Stomach (tissue), 9 donors: ENCODE measurements around the gene PKP2. TPM values are rescaled to one million over a fixed set of nuclear protein-coding genes. Genes with fewer than 3 reads are reported as not detected.
A peak's percentile ranks its signal among the peaks of the same experiment; 100 is the strongest.

Experiments used
- DNase-seq, 2 donors: peaks; one replicate each; pipeline versions ENCODE4 v3.0.0 to v3.0.0-alpha.2; 2013 to 2019
- H3K27ac ChIP-seq, 5 donors: fragments of 200-600 bp in 4 of 5; sonication (generic) in 4 of 5; one replicate each; pipeline ENCODE4 v1.5.1; 2013 to 2019; ENCODE audit warnings: mild to moderate bottlenecking in 1 of 5, moderate library complexity in 1 of 5
- H3K27me3 ChIP-seq, 3 donors: fragments of 200-600 bp; sonication (generic); one replicate each; pipeline ENCODE4 v1.5.1; 2017 to 2019; ENCODE audit warnings: mixed run types in 1 of 3
- H3K36me3 ChIP-seq, 4 donors: fragments of 200-600 bp; sonication (generic); 1 replicate in 3 of 4; 2 replicates in 1 of 4; pipeline ENCODE4 v1.5.1; 2016 to 2019
- H3K4me1 ChIP-seq, 4 donors: fragments of 200-600 bp; sonication (generic); one replicate each; pipeline ENCODE4 v1.5.1; 2016 to 2019
- H3K4me3 ChIP-seq, 4 donors: fragments of 200-600 bp; sonication (generic) in 3 of 4; one replicate each; pipeline ENCODE4 v1.5.1; 2016 to 2019; ENCODE audit warnings: mild to moderate bottlenecking in 1 of 4
- H3K9me3 ChIP-seq, 4 donors: fragments of 200-600 bp; sonication (generic); one replicate each; pipeline ENCODE4 v1.5.1; 2016 to 2019
- EP300 ChIP-seq: sonication (generic); formaldehyde crosslinking; IDR thresholded peaks from one replicate; pipeline ENCODE4 v1.6.1; 2017; ENCODE audit warnings: antibody characterized with exemption
- POLR2A ChIP-seq, 4 donors: fragments of 450-650 bp; IDR thresholded peaks; one replicate each; pipeline ENCODE4 v1.6.1; 2016; ENCODE audit warnings: antibody characterized with exemption in 4 of 4, control low read depth in 2 of 4, mild to moderate bottlenecking in 1 of 4, moderate library complexity in 1 of 4
- POLR2AphosphoS5 ChIP-seq, 3 donors: sonication (generic); formaldehyde crosslinking; IDR thresholded peaks; one replicate each; pipeline ENCODE4 v1.6.1; 2016; ENCODE audit warnings: antibody characterized with exemption in 3 of 3
- WGBS, 5 donors: extraction: QIAGEN DNeasy Blood & Tissue Kit in 3 of 5; methylation state at CpG; one replicate each; pipeline versions ENCODE4 v1.1.5 to v1.1.7; 2013 to 2018; 5-methylcytosine and 5-hydroxymethylcytosine counted together
- intact Hi-C: fragments of 100-400 bp; cut with DNase I; formaldehyde crosslinking; loops from one replicate; pipeline ENCODE4 v1.15.1; 2023; ENCODE audit warnings: low total_unique reads
- polyA plus RNA-seq, 3 donors: library from polyadenylated mRNA; stranded (reverse); fragments of 200-250 nt; gene quantifications; one replicate each; pipeline ENCODE4 v1.2.3, GENCODE V29; 2013
- total RNA-seq, 5 donors: library from RNA; depleted of rRNA; stranded (reverse); fragments of >200 nt; gene quantifications; one replicate each; pipeline versions ENCODE4 v1.1.0 to v1.2.3, GENCODE V29; 2014 to 2016
- TF ChIP-seq, protein P1 (sequence below), 7 experiments: fragments of 450-650 bp in 4 of 7; fragments of 200-600 bp in 3 of 7; sonication (generic) in 3 of 7; IDR thresholded peaks; one replicate each; pipeline ENCODE4 v1.5.1; 2016 to 2019; ENCODE audit warnings: antibody characterized with exemption in 7 of 7, control low read depth in 2 of 7, mild to moderate bottlenecking in 1 of 7
- donor health status: healthy with polysubstance abuse.
- donor health status: Bipolar disorder and iron deficiency.
- donor health status: healthy.

PKP2 gene
- total and polyA plus RNA-seq, 8 donors, result 5.8 to 85.8 (median 39.5) TPM

DNA sequence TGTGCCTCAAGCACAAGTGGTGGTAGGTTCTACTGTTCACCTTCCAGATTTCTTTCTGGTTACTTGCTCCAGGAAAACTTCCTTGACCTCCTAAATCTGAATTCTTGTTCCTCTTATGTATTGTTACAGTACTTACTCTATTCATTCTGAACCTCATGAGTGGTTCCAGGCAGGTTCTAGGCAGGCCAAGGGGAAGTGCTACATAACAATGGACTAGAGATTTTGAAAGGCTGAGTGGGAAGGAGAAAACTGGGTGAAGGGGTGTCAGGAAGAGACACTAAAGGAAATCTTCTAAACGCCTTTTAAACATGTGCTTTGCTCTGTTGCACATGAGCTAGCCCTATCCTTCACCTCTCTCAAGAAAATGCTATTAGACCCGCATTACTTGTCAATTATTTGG is 142.5 kb downstream of the PKP2 start:
- intact Hi-C loops, result loop anchor here (10.0 kb wide), 1 partner anchor 171 kb away; no protein-coding TSS in a partner anchor
- Histone ChIP-seq H3K4me3 (peak overlapping the region; percentile 79 to 98 (median 90)), H3K27me3 (no peaks in the 10 kb centered on the region), H3K4me1 (peaks cover 11 to 28% (median 20%) of the 10 kb centered on the region in 4 donors), H3K27ac (peak overlapping the region in 4 of 5 donors; percentile 85 to 94 (median 90)), H3K36me3 (peaks cover 32 to 49% (median 44%) of the 10 kb centered on the region in 4 donors), H3K9me3 (no peaks in the 10 kb centered on the region)
- 18 to 35% (median 25%) methylated on average over 2 of the region's 2 CpGs for WGBS, 5 donors
- DNase-seq, result peak in 1 of 2 donors; percentile 7
- TF ChIP-seq EP300 (no peak), POLR2A (IDR thresholded peaks at IDR 0.05) (no peak), POLR2AphosphoS5 (IDR thresholded peaks at IDR 0.05) (no peak)
- TF ChIP-seq, protein P1, sequence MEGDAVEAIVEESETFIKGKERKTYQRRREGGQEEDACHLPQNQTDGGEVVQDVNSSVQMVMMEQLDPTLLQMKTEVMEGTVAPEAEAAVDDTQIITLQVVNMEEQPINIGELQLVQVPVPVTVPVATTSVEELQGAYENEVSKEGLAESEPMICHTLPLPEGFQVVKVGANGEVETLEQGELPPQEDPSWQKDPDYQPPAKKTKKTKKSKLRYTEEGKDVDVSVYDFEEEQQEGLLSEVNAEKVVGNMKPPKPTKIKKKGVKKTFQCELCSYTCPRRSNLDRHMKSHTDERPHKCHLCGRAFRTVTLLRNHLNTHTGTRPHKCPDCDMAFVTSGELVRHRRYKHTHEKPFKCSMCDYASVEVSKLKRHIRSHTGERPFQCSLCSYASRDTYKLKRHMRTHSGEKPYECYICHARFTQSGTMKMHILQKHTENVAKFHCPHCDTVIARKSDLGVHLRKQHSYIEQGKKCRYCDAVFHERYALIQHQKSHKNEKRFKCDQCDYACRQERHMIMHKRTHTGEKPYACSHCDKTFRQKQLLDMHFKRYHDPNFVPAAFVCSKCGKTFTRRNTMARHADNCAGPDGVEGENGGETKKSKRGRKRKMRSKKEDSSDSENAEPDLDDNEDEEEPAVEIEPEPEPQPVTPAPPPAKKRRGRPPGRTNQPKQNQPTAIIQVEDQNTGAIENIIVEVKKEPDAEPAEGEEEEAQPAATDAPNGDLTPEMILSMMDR (IDR thresholded peaks at IDR 0.05), result no peak

DNA sequence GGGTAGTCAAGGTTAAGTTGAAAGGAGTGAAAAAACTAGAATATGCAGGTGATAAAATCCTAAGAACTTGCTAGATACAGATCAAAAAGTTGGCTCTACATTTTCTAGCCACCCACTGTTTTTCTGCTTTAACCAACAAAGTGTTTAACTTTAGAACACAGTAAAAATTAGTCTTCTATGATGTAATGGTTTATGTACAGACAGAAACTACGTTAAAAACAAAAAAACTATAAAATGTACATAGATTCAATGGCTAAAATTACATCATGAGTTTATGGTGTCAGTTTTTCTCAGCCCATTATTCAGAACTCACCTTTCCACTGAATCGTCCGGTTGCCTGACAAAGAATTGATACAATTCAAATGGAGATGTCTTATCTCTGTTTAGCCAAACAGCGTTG is 143.0 kb downstream of the PKP2 start:
- H3K4me3 ChIP-seq, result peak overlapping the region in 2 of 4 donors; percentile 79 to 98
- TF ChIP-seq POLR2A (IDR thresholded peaks at IDR 0.05), result no peak
- TF ChIP-seq, protein P1 (IDR thresholded peaks at IDR 0.05), result no peak
- TF ChIP-seq EP300, result no peak
- TF ChIP-seq POLR2AphosphoS5 (IDR thresholded peaks at IDR 0.05), result no peak
- DNase-seq, result no peak
- no peaks in the 10 kb centered on the region for H3K27me3 ChIP-seq
- no peaks in the 10 kb centered on the region for H3K9me3 ChIP-seq
- 26 to 47% (median 36%) methylated on average over 4 of the region's 4 CpGs for WGBS, 5 donors
- H3K36me3 ChIP-seq, result peaks cover 32 to 54% (median 49%) of the 10 kb centered on the region in 4 donors
- peaks cover 11 to 28% (median 20%) of the 10 kb centered on the region in 4 donors for H3K4me1 ChIP-seq
- intact Hi-C loops, result loop anchor here (10.0 kb wide), 1 partner anchor 171 kb away; no protein-coding TSS in a partner anchor
- H3K27ac ChIP-seq, result peak overlapping the region in 1 of 5 donors; percentile 87

DNA sequence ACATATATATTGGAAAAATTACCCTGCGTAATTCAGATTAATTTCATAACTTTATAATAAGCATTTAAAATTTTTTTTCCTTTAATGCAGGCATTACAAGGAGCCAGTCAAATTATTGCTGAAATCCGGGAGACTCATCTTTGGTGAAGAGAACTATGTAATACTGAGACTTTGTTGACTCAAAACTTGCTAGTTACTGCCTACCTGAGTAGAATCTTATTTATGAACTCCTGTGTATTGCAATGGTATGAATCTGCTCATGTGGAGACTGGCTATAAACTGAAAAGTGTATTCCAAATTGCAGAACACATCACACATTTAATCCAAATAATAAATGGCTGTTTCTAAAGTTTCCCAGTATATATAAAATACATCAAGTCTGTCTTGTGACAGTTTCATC is 153.3 kb downstream of the PKP2 start:
- no peak for TF ChIP-seq POLR2AphosphoS5 (IDR thresholded peaks at IDR 0.05)
- TF ChIP-seq EP300, result no peak
- TF ChIP-seq, protein P1 (IDR thresholded peaks at IDR 0.05), result no peak
- no peak for TF ChIP-seq POLR2A (IDR thresholded peaks at IDR 0.05)
- H3K27me3 ChIP-seq, result no peaks in the 10 kb centered on the region
- no peak for DNase-seq
- H3K9me3 ChIP-seq, result no peaks in the 10 kb centered on the region
- intact Hi-C loops, result no loop called here
- H3K4me1 ChIP-seq, result no peaks in the 10 kb centered on the region
- 86 to 97% (median 92%) methylated on average over 2 of the region's 2 CpGs for WGBS, 5 donors
- H3K4me3 ChIP-seq, result no peak overlapping the region
- H3K36me3 ChIP-seq, result peaks cover 41 to 100% (median 99%) of the 10 kb centered on the region in 4 donors
- no peak overlapping the region for H3K27ac ChIP-seq

DNA sequence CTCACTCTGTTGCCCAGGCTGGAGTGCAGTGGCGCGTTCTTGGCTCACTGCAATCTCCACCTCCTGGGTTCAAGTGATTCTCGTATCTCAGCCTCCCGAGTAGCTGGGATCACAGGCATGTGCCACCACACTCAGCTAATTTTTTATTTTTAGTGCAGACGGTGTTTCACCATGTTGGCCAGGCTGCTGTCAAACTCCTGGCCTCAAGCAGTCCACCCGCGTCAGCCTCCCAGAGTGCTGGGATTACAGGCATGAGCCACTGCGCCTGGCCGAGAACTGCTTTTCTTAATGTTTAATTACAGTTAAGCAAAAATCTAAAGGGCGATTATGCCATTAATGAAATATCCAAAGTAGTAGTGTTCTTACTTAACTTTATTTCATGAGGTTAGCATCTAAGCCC is 154.4 kb downstream of the PKP2 start:
- no peak for DNase-seq
- Histone ChIP-seq H3K9me3 (no peaks in the 10 kb centered on the region), H3K27ac (no peak overlapping the region), H3K27me3 (no peaks in the 10 kb centered on the region), H3K36me3 (peaks cover 32 to 100% (median 98%) of the 10 kb centered on the region in 4 donors), H3K4me1 (peaks cover 0 to 3% (median 0%) of the 10 kb centered on the region in 4 donors), H3K4me3 (no peak overlapping the region)
- TF ChIP-seq, protein P1 (IDR thresholded peaks at IDR 0.05), result no peak
- TF ChIP-seq EP300 (no peak), POLR2A (IDR thresholded peaks at IDR 0.05) (no peak), POLR2AphosphoS5 (IDR thresholded peaks at IDR 0.05) (no peak)
- WGBS, 5 donors, result 90 to 97% (median 95%) methylated on average over 10 of the region's 10 CpGs
- intact Hi-C loops, result no loop called here

Other genes starting within 250 kb of the PKP2 start
- 100 to 1,000 TPM in 2 of 5 donors, 10 to 100 TPM in 3; 33.9 to 157 (median 61.3) TPM for gene DNM1L, start 217.5 kb downstream of the PKP2 start, total RNA-seq
- 10 to 100 TPM; 17.7 to 23.2 (median 19.6) TPM for gene DNM1L, start 217.5 kb downstream of the PKP2 start, polyA plus RNA-seq
- gene YARS2, start 140.9 kb downstream of the PKP2 start, total RNA-seq, result 10 to 100 TPM in 3 of 5 donors, under 1 TPM in 2; 0.58 to 22.6 (median 10.7) TPM
- gene YARS2, start 140.9 kb downstream of the PKP2 start, polyA plus RNA-seq, result 10 to 100 TPM in 2 of 3 donors, 1 to 10 TPM in 1; 8.6 to 17.9 (median 13.4) TPM